SK-N-SH (cell line): ENCODE measurements around the gene ATP2A3.

Experiments used
- CTCF ChIP-seq: fragments of 200-600 bp; sonication (generic); IDR thresholded peaks from 2 replicates; pipeline ENCODE4 v1.6.1; 2017; ENCODE audit warnings: antibody characterized with exemption, mild to moderate bottlenecking, moderate library complexity
- EZH2phosphoT487 ChIP-seq: fragments of 200-600 bp; sonication (generic); IDR thresholded peaks from 2 replicates; pipeline ENCODE4 v1.6.1; 2017; ENCODE audit warnings: low read depth, mixed run types, mild to moderate bottlenecking, antibody characterized with exemption, moderate library complexity, borderline replicate concordance
- IRF3 ChIP-seq: fragments of 150-350 bp; IDR thresholded peaks from 2 replicates; pipeline ENCODE4 v1.6.1; 2016; ENCODE audit warnings: mild to moderate bottlenecking, low read depth, low read length

DNA sequence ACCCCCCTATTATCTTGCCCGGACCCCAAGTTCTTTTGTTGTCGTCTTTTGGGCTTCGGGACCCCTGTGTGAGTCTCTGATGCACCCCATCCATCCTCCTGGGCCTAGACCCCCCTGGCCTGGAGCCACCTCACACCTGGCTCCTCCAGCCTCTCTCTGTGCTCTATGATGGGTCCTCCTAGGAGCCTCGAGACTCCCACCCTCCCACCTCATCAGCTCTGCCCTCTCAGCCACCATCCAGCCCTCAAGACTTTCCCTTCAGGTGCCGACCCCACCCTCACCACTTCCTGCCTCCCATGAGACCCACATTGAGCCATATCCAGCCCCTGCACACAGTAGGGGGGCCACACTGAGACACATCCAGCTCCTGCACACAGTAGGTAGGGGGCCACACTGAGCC is 8.7 kb upstream of the ATP2A3 start:
- TF ChIP-seq CTCF (no peak), EZH2phosphoT487 (no peak), IRF3 (no peak)
